DMS79 (cell line): Measurements from ENCODE around the gene ARHGAP27.

Source experiments
- DNase-seq: peaks from one replicate; lab custom pipeline; 2025; lab: John Stamatoyannopoulos, UW

ARHGAP27 gene

DNA sequence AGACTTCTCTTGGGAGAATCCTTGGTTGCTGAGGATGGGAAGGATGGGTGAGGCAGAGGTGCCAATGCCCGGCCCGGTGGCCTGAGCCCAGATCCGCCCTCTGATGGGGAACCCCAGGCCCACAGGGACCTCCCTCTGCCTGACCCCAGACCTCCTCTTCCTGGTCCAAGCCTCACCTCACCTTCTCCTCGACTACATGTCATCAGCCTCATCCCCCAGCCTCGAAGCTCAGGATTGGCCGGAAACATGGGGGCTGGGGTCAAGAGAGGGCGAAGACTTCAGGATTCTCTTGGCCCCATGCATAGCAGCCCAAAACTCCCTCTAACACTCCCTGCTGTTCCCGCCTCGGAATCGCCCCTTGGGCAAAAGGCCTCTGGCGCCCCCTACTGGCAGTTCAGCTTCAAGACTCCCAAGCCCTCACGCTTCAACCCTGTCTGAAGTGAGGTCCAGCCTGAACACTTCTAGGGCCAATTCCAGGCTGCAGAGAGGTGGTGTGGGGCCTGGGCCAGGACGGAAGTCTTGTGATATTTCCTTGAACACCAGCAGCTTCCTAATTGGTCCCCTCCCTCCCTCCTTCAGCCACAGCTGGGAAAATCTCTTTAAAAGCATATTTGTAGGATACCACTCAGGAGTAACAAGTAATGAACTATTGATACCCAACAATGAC, 47.2 kb downstream of the ARHGAP27 start:
- DNase-seq = peak; percentile 38

DNA sequence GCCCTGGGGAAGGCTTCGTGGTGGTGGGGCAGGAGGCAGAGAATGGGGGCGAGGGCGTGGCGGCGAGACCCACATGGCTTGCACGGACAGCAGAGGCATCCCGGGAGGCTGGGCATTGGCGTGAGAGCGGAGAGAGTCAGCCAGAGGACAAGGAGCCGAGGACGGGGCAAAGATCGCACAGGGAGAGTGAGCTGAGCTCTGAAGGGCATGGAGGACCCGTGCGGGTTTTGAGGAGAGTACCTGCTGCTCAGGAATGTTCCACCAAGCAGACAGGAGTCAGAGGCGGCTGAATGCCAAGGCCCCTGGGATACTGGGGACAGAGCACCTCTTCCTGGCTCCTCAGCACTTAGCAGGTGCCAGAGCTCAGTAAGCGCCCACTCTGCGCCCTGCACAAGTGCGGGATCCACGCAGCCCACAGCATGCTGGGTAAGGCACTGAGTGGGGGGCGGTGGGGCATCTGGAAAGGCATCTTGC, 47.8 kb downstream of the ARHGAP27 start:
- no peak for DNase-seq

DNA sequence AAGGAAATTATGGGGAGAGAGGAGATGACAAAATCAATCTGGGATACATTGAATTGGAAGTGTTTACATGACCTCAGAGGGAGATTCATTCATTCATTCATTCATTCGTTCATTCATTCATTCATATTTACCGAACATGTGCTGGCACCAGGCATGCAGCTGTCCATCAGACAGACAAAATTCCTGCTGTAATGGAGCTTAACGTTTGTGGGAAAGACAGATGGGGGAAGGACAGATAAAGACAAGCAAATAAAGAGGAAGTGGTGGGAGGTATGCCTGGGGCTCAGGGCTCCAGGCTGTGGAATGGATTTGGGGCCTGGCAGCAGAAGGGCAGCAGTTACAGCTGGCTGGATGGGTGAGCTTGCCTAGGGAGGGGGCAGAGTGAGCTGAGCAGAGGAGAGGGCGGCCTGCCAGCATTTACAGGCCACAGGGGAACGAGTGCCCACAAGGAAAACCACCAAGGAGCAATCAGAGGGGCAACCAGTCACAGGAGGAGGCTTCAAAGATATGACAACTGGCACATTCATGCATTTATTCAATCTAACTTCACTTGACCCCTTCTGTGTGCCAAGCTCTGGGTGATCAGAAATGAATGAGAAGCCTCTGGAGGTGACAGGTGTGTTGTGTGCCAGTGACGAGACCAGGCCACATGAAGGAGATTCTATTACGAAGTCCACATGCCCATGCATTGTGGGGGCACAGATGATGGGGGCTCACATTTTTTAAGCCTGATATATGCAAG, 48.5 kb downstream of the ARHGAP27 start:
- DNase-seq = peak; percentile 46

DNA sequence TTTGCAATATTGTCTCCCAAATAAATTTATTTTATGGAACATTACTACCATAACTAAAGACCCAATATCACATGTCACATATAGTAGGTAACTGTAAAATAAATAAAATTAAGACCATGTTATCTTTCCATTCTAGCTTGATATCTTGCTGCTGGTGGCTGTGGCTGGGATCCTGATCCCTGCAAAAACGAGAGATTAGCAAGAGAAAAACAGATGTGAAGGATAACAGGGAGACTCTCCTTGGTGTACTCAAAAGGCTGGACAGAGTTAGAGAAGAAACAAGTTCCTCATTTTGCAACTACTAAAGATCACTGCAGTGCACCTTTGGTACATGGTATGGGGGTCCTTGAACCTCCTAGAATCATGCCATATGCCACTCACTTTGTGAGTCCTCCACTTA, 49.7 kb downstream of the ARHGAP27 start:
- DNase-seq = no peak

DNA sequence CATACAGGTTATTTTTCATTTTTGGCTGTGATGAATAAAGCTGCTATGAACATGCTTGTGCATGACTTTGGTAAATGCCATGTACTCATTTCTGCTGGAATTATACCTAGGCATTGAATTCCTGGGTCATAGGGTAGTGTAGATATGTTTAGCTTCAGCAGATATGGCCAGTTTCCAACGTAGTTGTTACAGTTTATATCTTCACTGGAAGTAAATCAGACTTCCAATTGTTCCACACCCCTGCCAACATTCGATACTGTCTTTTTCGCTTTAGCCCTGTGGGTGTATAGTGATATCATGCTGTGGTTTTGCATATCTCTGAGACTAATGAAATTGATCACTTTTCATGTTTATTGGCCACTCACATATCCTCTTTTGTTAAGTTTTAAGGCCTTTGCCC, 50.4 kb downstream of the ARHGAP27 start:
- DNase-seq = no peak

DNA sequence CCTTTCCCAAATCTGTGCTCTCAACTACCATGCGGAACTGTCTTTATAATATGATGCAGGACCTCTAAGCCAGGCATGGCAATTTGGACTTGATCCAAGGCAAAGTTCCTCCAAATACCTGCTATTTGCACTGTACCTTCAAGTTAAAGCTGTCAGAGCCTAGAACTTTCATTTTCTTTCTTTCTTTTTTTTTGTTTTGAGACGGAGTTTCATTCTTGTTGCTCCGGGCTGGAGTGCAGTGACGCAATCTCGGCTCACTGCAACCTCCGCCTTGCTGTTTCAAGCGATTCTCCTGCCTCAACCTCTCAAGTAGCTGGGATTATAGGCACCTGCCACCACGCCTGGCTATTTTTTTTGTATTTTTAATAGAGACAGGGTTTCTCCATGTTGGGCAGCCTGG, 51.7 kb downstream of the ARHGAP27 start:
- no peak for DNase-seq

DNA sequence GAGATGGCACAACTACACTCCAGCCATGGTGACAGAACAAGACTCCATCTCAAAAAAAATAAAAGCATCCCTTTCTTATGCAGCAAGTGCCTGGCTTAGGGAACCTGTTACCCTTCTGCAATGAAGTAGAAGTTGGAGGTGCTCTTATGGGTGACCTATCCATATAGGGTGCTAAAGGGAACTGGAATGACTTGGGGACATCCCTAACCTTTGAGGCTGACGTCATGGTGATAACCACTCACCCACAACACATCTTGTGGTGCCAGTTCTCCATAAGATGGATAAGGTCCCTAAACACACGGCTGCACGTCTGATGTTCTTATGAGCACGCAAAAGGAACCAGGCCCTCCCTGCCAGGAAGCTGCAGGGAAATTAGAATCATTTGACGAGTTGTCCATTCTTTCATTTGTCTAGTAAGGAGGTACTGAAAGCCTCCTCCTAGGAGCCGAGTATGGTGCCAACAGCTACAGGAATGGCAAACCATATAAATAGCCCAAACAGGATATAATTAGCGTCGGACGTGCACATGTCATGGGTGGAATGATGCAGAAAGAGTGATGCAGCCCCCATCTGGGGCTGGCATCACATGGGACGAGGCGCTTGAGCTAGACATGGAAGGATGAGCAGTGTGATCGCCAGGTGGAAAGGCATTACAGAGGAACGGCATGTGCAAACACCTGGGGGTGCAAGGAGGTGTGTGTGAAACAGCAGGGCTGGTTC, 52.5 kb downstream of the ARHGAP27 start:
- DNase-seq = no peak

DNA sequence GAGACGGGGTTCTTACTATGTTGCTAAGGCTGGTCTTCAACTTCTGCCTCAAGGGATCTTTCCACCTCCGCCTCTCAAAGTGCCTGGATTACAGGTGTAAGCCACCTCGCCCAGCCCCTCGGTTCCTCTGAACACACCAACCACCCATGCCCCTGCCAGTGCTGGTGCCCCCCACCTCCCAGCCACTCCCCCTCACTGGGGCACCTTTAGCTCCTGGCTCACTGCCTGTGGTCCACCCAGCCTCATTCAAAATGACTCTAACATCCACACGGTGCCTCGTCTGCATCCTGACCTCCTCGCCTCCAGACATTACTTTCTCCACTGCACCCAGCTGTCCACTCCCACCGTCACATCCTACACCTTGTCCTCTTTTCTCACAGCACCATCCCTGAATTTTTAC, 55.3 kb downstream of the ARHGAP27 start:
- DNase-seq = no peak

DNA sequence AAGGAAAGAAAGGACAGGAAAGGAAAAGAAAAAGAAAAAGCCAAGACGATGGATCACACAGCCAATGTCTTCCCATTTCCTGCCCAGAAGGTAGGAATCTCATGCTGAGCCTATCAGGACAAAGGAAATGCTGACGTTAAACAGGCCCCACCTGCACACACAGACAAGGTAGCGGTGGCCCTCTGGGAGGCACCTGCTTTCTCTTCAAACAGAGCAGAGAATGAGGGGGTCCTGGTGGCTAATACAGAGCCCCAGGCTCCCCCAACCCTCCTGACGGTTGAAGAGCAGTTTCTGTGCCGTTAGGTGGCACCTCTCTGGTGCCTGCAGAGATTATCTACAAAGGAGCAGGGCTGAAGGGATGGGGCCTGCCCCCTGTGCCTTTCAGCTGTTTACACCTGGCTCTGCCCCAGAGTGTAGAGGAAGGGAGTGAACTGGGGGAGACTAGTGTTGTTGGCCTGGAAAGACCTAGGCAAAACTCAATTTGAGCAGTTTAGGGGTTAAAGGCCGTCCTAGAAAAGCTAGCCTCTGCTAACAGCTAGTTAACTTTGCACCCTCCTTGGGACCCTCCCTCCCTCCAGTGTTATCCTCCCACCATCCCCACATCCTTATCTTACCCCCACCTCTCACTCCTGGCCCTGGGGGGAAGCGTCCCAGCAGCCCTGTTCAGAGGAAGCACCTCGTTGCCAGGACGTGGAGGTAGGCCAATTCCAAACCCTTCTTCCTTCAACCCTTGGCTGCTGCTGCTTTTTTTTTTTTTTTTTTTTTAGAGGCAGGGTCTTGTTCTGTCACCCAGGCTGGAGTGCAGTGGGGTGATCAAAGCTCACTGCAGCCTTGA, 56.3 kb downstream of the ARHGAP27 start:
- DNase-seq = no peak

DNA sequence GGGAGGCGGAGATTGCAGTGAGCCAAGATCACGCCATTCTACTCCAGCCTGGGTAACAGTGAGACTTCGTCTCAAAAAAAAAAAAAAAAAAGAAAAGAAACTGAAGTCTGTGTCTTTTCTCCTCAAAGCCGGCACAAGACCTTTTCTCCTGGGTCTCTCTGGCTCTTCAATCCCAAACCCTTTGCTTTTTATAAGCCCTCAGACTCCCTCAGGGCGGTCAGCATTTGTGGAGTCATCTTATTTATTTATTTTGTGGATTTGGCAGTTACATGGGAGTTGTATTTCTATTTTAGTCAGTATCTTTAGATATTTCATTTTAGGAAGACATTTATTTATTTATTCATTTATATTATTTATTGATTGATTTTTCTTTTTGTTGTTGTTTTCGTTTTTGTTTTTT, 58.2 kb downstream of the ARHGAP27 start:
- no peak for DNase-seq

DNA sequence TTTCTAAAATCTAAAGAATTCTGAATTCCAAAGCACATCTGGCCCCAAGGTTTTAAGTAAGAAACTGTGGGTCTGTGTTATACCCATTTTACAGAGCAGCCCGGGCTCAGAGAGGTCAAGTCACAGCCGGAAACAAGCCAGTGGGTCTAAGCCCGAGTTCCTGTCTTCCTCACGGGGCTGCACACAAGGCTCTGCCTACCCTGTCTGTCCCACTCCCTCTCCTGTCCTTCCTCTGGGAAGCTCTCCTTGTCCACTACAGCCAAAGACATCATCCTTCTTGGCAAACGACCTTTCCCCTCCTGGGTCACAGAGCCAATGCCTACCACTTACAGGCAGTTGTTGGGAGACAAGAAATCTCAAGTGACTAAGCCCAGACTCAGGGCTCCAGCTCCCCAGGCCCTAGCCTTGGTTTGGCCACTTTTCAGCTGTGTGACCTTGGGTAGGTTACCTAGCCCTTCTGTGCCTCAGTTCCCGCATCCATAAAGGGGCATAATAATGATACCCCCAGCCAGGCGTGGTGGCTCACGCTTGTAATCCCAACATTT, 60.3 kb downstream of the ARHGAP27 start:
- DNase-seq = no peak

DNA sequence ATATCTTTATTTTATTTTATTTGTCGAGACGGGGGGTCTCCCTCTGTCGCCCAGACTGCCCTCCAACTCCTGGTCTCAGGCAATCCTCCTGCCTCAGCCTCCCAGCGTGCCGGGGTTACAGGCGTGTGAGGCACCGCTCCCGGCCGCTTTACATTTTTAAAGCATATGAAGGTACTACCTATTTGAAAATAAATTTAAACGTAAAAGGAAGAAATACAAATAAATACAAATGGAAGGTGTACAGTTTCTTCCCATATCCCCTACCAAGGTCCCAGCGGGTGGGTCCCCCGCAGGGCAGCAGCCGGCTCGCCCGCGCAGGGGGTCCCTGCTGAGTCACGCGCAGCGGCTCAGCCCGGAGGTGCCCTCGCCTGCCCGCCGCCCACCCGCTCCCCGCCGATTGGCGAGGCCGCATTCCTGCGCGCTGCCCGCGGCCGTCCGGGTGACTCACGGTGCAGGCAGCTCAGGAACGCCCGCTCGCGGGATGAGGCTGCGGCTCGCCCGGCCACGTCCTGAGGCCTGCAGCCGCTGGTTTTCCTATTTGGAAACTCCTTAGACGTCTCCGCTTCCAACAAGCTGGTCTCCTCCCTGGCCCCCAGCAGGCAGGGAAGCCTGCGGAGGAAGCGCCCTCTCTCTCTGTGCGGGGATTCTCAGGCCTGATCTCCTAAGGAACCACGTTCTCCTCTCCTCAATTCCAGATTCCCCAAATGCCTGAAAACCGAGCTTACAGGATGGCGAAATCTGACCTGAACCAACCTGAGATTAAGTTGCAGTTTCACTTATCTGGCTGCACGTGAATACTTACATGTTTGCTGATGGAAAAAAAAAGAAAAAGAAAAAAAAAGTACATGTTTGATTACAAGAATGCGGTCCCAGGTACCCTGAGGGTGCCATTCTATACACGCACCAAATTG, 61.0 kb downstream of the ARHGAP27 start:
- no peak for DNase-seq

DNA sequence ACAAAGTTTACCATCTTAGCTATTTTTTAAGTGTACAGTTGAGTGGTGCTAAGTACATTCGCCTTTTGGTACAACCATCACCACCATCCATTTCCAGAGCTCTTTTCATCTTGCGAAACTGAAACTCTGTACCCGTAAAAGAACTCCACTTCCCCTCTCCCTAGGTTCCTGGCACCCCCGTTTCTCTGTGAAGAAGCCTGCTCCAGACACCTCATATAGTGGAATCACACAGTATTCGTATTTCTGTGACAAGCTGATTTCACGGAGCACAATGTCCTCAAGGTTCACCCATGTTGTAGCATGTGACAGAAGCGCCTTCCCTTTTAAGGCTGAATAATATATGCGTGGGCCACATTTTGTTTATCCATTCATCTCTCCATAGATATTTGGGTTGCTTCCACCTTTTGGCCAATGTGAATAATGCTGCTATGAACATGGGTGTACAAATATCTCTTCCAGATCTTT, 61.7 kb downstream of the ARHGAP27 start:
- no peak for DNase-seq

DNA sequence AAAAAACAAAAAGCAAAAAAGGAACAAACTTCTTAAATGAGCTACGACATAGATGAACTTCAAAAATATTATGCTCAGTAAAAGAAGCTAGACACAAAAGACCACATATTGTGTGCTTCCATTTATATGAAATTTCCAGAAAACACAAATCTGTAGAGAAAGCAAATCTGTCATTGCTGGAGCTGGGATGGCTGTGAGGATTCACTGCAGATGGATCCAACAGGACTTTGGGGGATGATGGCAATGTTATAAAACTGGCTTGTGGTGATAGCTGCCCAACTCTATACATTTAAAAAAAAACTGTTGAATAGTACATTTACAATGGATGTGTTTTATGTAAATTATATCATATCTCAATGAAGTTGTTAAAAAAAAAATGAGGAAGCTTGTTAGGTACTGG, 63.2 kb downstream of the ARHGAP27 start:
- no peak for DNase-seq

DNA sequence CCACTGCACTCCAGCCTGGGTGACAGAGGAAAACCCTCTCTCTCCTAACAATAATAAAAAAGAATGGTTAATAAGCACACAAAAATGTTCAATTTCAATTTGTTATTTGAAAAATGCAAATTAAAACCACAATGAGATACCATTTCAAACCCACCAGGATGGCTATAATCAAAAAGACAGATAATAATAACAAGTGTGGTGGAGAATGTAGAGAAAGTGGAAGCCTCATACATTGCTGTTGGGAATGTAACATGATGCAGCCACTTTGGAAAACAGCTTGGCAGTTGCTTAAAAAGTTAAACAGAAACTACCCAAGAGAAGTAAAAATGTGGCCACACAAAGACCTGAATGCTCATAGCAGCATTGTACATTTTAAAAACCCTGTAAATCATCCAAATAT, 64.0 kb downstream of the ARHGAP27 start:
- no peak for DNase-seq

DNA sequence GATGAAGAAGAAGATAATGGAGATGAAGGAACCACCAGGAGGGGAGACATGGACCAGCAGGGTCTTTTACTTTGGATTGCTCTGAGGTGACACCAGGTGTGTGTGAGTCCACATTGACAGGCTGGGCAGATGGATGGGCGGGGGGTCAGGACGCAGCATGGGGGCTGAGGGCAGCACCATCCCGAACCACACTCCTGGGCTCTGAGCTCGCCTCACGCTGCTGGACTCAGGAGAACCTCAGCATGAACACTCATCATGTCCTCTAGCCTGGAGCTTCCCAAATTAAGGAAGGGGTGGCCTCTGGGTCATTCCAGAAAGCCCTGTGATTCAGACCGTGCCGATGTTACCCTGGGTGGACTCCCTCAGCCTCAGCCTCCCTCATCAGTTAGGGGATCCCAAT, 65.5 kb downstream of the ARHGAP27 start:
- DNase-seq = no peak

DNA sequence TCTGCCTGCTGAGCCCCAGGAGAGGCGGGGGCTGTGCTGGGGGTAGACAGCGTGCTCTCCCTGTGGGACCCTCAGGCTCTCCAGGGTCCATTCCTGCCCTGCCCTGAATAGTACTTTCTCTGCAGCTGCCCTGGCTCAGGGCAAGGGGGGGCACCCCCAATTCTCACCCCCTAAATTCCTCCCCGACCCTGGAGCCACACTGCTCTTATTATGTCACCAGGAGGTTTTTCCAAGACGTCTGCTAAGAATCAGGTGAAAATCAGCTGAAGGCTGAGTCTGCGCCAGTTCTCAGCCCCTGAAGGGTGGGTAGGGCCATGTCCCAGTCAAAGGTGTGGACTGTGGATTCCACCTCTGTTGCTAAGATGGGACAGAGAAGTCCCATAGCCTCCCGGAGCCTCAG, 66.0 kb downstream of the ARHGAP27 start:
- DNase-seq = no peak

DNA sequence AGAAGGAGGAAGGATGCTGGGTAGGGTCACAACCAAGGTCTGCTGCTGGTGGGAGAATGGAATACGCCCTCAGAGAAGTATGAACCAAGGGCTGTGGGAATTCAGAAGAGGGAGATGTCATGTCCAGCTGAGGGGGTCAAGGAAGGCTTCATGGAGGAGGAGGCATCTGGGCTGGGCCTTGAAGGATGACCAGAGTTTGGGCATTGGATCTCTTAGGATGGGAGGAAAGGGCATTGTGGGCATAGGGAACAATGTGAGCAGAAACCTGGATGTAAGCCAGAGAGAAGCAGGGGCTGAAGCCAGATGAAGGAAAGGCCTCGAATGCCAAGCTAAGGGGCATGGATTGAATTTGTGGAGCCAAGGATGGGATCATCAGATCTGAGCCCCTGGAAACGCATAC, 66.6 kb downstream of the ARHGAP27 start:
- no peak for DNase-seq

DNA sequence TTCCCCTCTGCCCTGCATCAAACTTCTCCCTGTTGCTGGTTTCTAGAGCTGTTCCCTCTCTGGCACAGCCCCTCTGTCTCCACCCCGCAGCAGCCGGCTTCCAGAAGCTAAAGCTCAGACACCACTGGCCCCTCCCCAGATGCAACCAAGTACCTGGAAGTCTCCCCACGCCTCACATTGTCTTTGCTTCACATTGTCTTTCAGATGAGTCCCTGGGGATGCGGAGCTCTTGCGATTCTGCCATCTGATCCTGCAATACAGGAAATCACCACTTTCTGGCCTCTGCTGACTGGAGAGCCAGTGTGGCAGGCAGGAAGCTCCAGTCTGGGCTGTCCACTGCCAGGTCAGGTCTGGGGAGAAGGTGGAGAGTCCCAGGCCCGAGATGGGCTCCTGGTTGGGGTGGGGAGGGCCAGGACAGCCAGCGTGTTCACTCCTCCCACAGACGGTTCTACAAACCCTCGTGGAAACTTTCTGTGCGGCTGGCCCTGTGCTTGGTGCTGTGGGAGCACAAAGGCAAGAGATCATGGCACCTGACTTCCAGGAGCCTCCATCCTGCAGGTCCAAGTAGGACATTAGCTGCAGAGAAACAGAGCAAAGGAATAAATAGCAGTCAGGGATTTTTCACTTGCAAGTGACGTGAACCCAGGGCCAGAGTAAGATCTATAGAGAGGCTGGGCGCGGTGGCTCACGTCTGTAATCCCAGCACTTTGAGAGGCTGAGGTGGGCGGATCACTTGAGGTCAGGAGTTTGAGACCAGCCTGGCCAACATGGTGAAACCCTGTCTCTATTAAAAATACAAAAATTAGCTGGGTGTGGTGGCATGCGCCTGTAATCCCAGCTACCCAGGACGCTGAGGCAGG, 67.9 kb downstream of the ARHGAP27 start:
- DNase-seq = no peak

DNA sequence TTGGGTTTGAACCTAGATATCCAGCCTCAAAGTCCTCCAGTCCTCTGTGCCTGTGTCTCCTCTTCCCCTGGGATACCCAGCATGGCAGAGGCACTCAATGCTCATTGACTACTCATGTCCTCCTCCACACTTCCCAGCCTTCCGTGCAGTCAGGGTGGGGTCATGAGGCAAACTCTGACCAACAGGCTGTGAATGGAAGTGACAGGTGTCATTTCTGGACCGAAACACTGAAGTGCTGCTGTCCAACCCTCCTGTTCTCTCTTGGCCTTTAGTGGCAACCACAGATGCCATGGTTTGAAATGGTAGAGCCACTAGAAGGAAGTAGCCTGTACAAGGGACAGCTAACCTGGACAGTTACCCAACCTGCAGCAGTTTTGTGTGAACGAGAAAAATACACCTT, 69.2 kb downstream of the ARHGAP27 start:
- no peak for DNase-seq
